Retinal pigment epithelial cell (primary cell): ENCODE data around the gene CPLANE2.
"Not testable (repeated sequence)": the region's sequence is repeated elsewhere in the genome, so short reads cannot be mapped to it uniquely, and the experiment has no call there.

Experiments used
- DNase-seq: peaks from one replicate; pipeline ENCODE4 v3.0.0-alpha.2; 2010; ENCODE audit warnings: low read depth
- H3K4me3 ChIP-seq: 2 replicates; pipeline ENCODE4 v1.5.1; 2011; ENCODE audit warnings: mild to moderate bottlenecking, low read length, control low read depth, moderate library complexity
- CTCF ChIP-seq: conservative IDR thresholded peaks from 2 replicates; pipeline ENCODE4 v1.5.1; 2011; ENCODE audit warnings: low read depth, low read length, control low read depth, inconsistent platforms

Gene CPLANE2

GRCh38 chr1:16266411-16267118, 29.6 kb upstream of the CPLANE2 start:
- peak; percentile 7 for TF ChIP-seq CTCF
- no peak for DNase-seq
- no peak overlapping the region for H3K4me3 ChIP-seq

- no peak overlapping the region for H3K4me3 ChIP-seq
- TF ChIP-seq CTCF, result no peak
- DNase-seq, result no peak
Measured at GRCh38 chr1:16262067-16262466, 25.1 kb upstream of the CPLANE2 start.

GRCh38 chr1:16260814-16261213, 23.8 kb upstream of the CPLANE2 start:
- no peak overlapping the region for H3K4me3 ChIP-seq
- no peak for DNase-seq

GRCh38 chr1:16258591-16259135, 21.7 kb upstream of the CPLANE2 start:
- no peak overlapping the region for H3K4me3 ChIP-seq
- no peak for DNase-seq
- no peak for TF ChIP-seq CTCF

More at GRCh38 chr1:16260814-16261213, 23.8 kb upstream of the CPLANE2 start:
- TF ChIP-seq CTCF, result no peak

- no peak for TF ChIP-seq CTCF
- no peak overlapping the region for H3K4me3 ChIP-seq
- DNase-seq, result no peak
Measured at GRCh38 chr1:16257968-16258367, 21.0 kb upstream of the CPLANE2 start.

GRCh38 chr1:16257556-16257955, 20.6 kb upstream of the CPLANE2 start:
- not testable (repeated sequence) for H3K4me3 ChIP-seq, DNase-seq

- TF ChIP-seq CTCF, result no peak
- H3K4me3 ChIP-seq, result no peak overlapping the region
- DNase-seq, result no peak
Measured at GRCh38 chr1:16256478-16256877, 19.5 kb upstream of the CPLANE2 start.
